Activated CD8-positive, alpha-beta memory T cell treated with anti-CD3 and anti-CD28 coated beads, Interleukin-2, amount 50 U/mL, for 4 hours (primary cell): Measurements from ENCODE around the gene AKAP13.

Source experiments
- DNase-seq: peaks from one replicate; pipeline ENCODE4 v3.0.0-alpha.2; 2020

AKAP13 gene

GRCh38 chr15:85750319-85751290 lies 370.2 kb downstream of the AKAP13 start:
- DNase-seq: no peak

- no peak for DNase-seq
Measured at GRCh38 chr15:85751291-85752123, 371.1 kb downstream of the AKAP13 start.

- no peak for DNase-seq
Measured at GRCh38 chr15:85752124-85752475, 371.7 kb downstream of the AKAP13 start.

GRCh38 chr15:85752491-85752961 lies 372.1 kb downstream of the AKAP13 start:
- no peak for DNase-seq

GRCh38 chr15:85753261-85753660 lies 372.9 kb downstream of the AKAP13 start:
- no peak for DNase-seq

GRCh38 chr15:85753791-85754452 lies 373.5 kb downstream of the AKAP13 start:
- DNase-seq: no peak

- DNase-seq: no peak
Measured at GRCh38 chr15:85754989-85755388, 374.6 kb downstream of the AKAP13 start.

GRCh38 chr15:85755471-85755870 lies 375.1 kb downstream of the AKAP13 start:
- no peak for DNase-seq

GRCh38 chr15:85755942-85756341 lies 375.5 kb downstream of the AKAP13 start:
- no peak for DNase-seq

- DNase-seq: no peak
Measured at GRCh38 chr15:85756411-85757072, 376.1 kb downstream of the AKAP13 start.

GRCh38 chr15:85757073-85757938 lies 376.9 kb downstream of the AKAP13 start:
- DNase-seq: no peak

GRCh38 chr15:85757939-85758654 lies 377.7 kb downstream of the AKAP13 start:
- no peak for DNase-seq

GRCh38 chr15:85758655-85758978 lies 378.2 kb downstream of the AKAP13 start:
- DNase-seq: no peak

- no peak for DNase-seq
Measured at GRCh38 chr15:85759376-85759775, 379.0 kb downstream of the AKAP13 start.

- no peak for DNase-seq
Measured at GRCh38 chr15:85760049-85760448, 379.6 kb downstream of the AKAP13 start.

- DNase-seq: no peak
Measured at GRCh38 chr15:85760531-85761371, 380.3 kb downstream of the AKAP13 start.

- DNase-seq: no peak
Measured at GRCh38 chr15:85761635-85762034, 381.2 kb downstream of the AKAP13 start.

GRCh38 chr15:85762039-85762755 lies 381.8 kb downstream of the AKAP13 start:
- DNase-seq: no peak

GRCh38 chr15:85762756-85763127 lies 382.3 kb downstream of the AKAP13 start:
- no peak for DNase-seq
